Mucosa of descending colon (tissue), 3 donors: Measurements from ENCODE around the gene SPECC1. TPM values are rescaled to one million over a fixed set of nuclear protein-coding genes. Genes with fewer than 3 reads are reported as not detected.

ENCODE experiments used
- ATAC-seq: fragments of 200-7000 bp; cut with Tn5 transposase; one replicate; pipeline ENCODE4 v1.9.1; 2020; ENCODE audit warnings: mild to moderate bottlenecking, moderate library complexity
- DNase-seq, 3 donors: peaks; one replicate each; pipeline ENCODE4 v3.0.0-alpha.2; 2020
- H3K36me3 ChIP-seq: fragments of 200-600 bp; one replicate; pipeline ENCODE4 v1.8.0; 2021; ENCODE audit warnings: low read depth, mild to moderate bottlenecking
- H3K4me1 ChIP-seq: fragments of 200-600 bp; one replicate; pipeline ENCODE4 v1.8.0; 2021; ENCODE audit warnings: low read depth, mild to moderate bottlenecking
- H3K4me3 ChIP-seq: fragments of 200-600 bp; one replicate; pipeline ENCODE4 v1.8.0; 2021; ENCODE audit warnings: mild to moderate bottlenecking
- H3K9me3 ChIP-seq: fragments of 200-600 bp; one replicate; pipeline ENCODE4 v1.8.0; 2021; ENCODE audit warnings: mild to moderate bottlenecking
- intact Hi-C, 2 donors: fragments of 100-400 bp; cut with DNase I in 1 of 2; cut with micrococcal nuclease in 1 of 2; formaldehyde crosslinking; loops; one replicate each; pipeline versions ENCODE4 v1.11.0 to v1.11.1; 2022; cut with DNase I, micrococcal nuclease
- total RNA-seq, 3 donors: library from RNA; stranded (reverse); fragmentation: NEBNext Ultra II Directional in 2 of 3; extraction: Animal tissue kit (Norgen Biotek cat#: 25700) in 2 of 3; gene quantifications; one replicate each; pipeline versions ENCODE4 v1.2.1 to v1.2.4, GENCODE V29; 2021 to 2023
- TF ChIP-seq, protein P1 (sequence below): fragments of 200-600 bp; IDR thresholded peaks from one replicate; pipeline ENCODE4 v1.8.0; 2022; ENCODE audit warnings: antibody characterized with exemption, mild to moderate bottlenecking
- donor health status: DM: no; HTN: no; CAD: no; lungs with moderate emphysema.
- donor health status: DM: no; HTN: no; CAD: no.
- donor health status: DM: no; HTN: yes; CAD: no.

The SPECC1 gene
- total RNA-seq, 3 donors from 2014 or later, result 36.2 to 86.3 (median 85.7) TPM

DNA sequence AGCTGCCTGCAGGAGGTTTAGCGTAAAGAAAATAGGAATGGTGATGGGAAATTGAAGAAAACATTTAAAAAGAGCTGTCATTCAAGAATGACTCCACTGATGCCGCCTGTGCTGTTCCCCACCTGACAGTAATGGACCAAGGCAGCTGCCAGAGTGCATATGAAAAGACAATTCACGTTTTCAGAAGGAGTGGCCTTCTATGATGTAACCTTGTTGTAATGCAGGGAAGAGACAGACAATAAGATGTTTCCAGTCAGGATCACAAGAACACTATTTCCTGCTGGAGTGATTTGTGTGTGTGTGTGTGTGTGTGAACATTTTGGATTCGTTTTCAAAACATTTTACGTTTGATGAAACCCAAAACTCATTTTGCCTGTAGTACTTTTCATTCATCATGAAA is 254.4 kb downstream of the SPECC1 start:
- DNase-seq (no peak), ATAC-seq (no peak)
- Histone ChIP-seq H3K4me1 (no peaks in the 10 kb centered on the region), H3K4me3 (no peak overlapping the region), H3K9me3 (no peaks in the 10 kb centered on the region), H3K36me3 (no peaks in the 10 kb centered on the region)
- TF ChIP-seq, protein P1, sequence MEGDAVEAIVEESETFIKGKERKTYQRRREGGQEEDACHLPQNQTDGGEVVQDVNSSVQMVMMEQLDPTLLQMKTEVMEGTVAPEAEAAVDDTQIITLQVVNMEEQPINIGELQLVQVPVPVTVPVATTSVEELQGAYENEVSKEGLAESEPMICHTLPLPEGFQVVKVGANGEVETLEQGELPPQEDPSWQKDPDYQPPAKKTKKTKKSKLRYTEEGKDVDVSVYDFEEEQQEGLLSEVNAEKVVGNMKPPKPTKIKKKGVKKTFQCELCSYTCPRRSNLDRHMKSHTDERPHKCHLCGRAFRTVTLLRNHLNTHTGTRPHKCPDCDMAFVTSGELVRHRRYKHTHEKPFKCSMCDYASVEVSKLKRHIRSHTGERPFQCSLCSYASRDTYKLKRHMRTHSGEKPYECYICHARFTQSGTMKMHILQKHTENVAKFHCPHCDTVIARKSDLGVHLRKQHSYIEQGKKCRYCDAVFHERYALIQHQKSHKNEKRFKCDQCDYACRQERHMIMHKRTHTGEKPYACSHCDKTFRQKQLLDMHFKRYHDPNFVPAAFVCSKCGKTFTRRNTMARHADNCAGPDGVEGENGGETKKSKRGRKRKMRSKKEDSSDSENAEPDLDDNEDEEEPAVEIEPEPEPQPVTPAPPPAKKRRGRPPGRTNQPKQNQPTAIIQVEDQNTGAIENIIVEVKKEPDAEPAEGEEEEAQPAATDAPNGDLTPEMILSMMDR, result no peak
- intact Hi-C loops, result no loop called here

DNA sequence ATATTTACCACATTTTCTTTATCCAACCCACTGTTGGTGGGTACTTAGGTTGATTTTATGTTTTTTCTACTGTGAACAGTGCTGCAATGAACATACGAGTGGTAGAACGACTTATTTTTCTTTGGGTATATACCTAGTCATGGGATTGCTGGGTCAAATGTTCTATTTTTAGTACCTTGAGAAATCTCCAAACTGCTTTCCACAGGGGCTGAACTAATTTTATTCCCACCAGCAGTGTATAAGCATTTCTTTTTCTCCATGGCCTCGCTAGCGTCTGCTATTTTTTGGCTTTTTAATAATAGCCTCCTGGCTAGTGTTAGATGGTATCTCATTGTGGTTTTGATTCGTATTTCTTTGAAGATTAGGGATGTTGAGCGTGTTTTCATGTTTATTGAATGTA is 255.8 kb downstream of the SPECC1 start:
- Histone ChIP-seq H3K9me3 (no peaks in the 10 kb centered on the region), H3K36me3 (no peaks in the 10 kb centered on the region), H3K4me3 (no peak overlapping the region), H3K4me1 (no peaks in the 10 kb centered on the region)
- TF ChIP-seq, protein P1, result no peak
- intact Hi-C loops, result no loop called here
- DNase-seq, result no peak
- ATAC-seq, result no peak

DNA sequence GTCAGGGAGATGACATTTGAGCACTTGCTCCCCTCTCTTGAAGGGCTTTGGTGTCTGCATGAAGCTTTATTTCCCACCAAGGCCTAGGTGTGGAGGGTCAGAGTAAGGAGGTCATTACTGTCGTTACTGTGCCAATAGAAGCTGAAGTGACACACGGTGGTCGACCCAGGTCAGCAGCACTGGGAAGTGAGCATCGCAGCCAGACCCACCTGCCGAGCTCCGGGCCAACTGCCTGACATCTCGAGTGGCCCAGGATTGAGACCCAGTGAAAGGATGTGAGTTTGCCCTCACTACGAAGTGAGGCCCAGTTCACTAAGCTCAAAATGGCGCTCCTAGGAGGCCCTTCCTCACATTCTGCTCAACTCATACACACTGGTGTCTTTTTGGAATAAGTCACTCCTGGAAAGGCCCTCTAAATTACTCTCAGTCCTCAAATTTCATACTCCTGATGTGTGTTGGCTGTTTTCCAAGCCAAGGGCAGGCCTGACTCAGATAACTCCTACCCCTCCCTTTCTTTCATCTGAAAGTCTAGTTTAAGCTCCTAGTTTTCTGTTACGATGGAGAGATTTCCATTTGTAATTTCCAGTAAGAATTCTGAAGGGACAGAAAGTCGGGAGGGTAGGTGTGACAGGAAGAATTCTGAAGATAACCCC is 257.8 kb downstream of the SPECC1 start:
- ATAC-seq, result no peak
- intact Hi-C loops, result no loop called here
- TF ChIP-seq, protein P1, result no peak
- no peaks in the 10 kb centered on the region for H3K4me1 ChIP-seq
- no peaks in the 10 kb centered on the region for H3K36me3 ChIP-seq
- no peaks in the 10 kb centered on the region for H3K9me3 ChIP-seq
- DNase-seq, result no peak
- H3K4me3 ChIP-seq, result no peak overlapping the region

DNA sequence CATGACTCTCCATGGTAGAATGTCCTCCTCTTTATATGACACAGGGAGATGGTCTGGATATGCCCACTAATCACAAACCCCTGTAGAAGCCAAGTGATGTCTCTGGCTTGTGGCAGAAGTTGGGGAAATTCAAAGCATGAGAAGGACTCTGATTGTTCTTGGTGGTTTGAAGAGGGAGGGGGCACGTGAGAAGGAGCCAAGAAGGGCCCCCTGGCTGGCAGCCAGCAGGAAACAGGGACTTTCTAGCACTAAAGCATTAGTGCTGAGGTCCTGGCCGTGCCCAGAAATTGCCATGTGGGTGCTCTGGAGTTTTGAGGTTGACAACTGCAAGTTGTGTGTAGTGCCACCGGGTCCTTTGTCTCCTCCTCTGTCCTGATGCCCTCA is 258.3 kb downstream of the SPECC1 start:
- Histone ChIP-seq H3K4me3 (no peak overlapping the region), H3K9me3 (no peaks in the 10 kb centered on the region), H3K36me3 (no peaks in the 10 kb centered on the region), H3K4me1 (no peaks in the 10 kb centered on the region)
- TF ChIP-seq, protein P1, result no peak
- ATAC-seq (no peak), DNase-seq (no peak)
- intact Hi-C loops, result no loop called here

DNA sequence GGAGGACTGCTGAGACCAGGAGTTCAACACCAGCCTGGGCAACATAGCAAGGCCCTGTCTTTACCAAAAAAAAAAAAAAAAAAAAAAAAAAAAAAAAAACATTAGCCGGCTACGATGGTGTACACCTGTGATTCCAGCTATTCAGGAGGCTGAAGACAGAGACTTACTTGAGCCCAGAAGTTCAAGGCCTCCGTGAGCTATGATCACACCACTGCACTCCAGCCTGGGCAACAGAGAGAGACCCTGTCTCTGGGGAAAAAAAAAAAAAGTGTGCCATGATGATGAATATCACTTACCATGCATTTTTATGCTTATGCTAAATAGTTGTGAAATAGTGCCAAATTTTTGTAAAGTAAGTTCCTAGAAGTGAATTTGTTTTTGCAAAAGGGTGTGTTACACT is 261.2 kb downstream of the SPECC1 start:
- TF ChIP-seq, protein P1, result no peak
- DNase-seq, result no peak
- no peaks in the 10 kb centered on the region for H3K36me3 ChIP-seq
- H3K9me3 ChIP-seq, result no peaks in the 10 kb centered on the region
- H3K4me1 ChIP-seq, result no peaks in the 10 kb centered on the region
- intact Hi-C loops, result no loop called here
- H3K4me3 ChIP-seq, result no peak overlapping the region
- no peak for ATAC-seq
